GM12864 (cell line): ENCODE results near the gene CHKB.

Experiments
- DNase-seq: peaks from one replicate; pipeline ENCODE4 v3.0.0-alpha.2; 2011; ENCODE audit warnings: low read depth
- H3K4me3 ChIP-seq: 2 replicates; pipeline ENCODE4 v1.5.1; 2011; ENCODE audit warnings: mild to moderate bottlenecking, low read depth, low read length, control low read depth
- TF ChIP-seq, protein P1 (sequence below): IDR thresholded peaks from 2 replicates; pipeline ENCODE4 v1.5.1; 2011; ENCODE audit warnings: low read depth, mild to moderate bottlenecking, moderate library complexity, low read length, control low read depth, inconsistent platforms; ENCODE audit errors: missing control alignments

Gene CHKB

DNA sequence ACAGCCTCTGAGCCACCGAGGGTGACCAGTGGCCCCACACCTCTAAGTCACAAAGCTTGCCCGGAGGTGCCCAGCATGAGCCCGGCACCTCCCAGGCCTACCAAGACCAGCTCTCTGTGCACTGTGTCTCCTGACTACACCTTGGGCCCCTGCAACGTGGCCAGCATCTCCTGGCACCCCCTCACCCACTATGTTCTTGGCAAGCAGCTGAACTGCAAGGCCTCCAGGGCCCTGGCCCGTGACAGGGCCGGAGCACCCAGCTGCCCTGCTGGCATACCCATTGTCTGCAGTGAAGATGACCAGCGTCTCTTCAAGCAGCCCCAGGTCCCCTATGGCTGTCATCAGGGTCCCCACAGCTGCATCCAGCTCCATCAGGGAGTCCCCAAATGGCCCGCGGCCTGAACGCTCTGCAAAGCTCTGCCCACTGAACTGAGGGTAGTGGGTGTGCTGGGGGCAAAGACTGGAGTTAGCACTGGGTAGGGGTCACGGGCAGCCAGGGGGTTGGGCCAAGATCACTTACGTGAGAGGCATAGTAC is 43.7 kb upstream of the CHKB start:
- TF ChIP-seq, protein P1, sequence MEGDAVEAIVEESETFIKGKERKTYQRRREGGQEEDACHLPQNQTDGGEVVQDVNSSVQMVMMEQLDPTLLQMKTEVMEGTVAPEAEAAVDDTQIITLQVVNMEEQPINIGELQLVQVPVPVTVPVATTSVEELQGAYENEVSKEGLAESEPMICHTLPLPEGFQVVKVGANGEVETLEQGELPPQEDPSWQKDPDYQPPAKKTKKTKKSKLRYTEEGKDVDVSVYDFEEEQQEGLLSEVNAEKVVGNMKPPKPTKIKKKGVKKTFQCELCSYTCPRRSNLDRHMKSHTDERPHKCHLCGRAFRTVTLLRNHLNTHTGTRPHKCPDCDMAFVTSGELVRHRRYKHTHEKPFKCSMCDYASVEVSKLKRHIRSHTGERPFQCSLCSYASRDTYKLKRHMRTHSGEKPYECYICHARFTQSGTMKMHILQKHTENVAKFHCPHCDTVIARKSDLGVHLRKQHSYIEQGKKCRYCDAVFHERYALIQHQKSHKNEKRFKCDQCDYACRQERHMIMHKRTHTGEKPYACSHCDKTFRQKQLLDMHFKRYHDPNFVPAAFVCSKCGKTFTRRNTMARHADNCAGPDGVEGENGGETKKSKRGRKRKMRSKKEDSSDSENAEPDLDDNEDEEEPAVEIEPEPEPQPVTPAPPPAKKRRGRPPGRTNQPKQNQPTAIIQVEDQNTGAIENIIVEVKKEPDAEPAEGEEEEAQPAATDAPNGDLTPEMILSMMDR: no peak
- no peak for DNase-seq
- H3K4me3 ChIP-seq: no peak overlapping the region

DNA sequence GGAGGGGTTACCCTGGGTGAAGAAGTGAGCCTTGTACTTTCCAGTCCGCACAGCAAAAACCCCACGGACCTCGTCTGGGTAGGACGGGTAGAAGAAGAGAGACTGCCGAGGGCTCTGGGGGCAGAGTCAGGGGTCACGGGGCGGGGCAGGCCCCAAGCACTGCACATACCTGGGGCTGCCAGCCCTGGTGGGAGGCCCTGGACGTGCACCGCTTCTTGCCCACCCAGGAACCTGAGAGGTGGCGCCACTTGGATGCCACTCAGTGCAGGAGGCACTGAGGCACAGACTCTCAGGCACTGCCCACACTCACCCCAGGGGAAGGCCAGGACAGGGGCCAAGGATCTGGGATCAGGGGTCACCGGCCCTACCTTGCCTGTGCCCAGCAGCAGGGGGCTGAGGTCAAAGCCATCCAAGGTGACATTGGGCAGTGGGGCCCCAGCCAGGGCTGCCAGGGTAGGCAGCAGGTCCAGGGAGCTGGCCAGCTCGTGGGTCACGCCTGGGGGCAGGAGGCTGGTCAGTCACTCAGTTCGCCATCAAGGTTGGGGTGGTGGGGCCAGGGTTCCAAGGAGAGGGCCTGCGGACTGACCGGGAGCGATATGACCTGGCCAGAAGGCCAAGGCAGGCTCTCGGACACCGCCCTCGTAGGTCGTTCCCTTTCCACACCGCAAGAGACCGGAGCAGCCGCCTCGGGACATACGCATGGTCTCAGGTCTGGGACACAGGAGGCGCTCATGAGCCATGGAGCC is 43.1 kb upstream of the CHKB start:
- TF ChIP-seq, protein P1: peak; percentile 14
- DNase-seq: no peak
- H3K4me3 ChIP-seq: no peak overlapping the region

DNA sequence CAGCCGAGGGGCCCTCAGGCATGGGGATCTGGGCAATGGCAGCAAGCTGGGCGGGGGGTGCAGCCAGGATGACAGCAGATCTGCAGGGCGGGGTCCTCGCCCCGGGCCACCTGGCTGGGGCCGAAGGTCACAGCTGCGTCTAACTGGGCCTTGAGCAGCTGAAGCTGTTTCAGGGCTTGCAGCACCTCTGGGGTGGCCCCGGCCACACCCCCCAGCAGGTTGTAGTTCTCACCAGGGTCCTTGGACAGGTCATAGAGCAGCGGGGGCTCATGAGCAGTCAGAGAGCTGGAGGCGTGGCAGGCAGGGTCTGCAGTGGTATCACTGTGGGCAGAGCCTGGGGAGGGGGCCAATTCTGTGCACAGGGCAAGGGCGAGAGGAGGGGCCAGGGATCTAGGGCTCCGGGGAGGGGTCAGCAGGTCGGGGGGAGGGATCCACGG is 42.5 kb upstream of the CHKB start:
- no peak for DNase-seq
- no peak overlapping the region for H3K4me3 ChIP-seq
- TF ChIP-seq, protein P1: no peak

DNA sequence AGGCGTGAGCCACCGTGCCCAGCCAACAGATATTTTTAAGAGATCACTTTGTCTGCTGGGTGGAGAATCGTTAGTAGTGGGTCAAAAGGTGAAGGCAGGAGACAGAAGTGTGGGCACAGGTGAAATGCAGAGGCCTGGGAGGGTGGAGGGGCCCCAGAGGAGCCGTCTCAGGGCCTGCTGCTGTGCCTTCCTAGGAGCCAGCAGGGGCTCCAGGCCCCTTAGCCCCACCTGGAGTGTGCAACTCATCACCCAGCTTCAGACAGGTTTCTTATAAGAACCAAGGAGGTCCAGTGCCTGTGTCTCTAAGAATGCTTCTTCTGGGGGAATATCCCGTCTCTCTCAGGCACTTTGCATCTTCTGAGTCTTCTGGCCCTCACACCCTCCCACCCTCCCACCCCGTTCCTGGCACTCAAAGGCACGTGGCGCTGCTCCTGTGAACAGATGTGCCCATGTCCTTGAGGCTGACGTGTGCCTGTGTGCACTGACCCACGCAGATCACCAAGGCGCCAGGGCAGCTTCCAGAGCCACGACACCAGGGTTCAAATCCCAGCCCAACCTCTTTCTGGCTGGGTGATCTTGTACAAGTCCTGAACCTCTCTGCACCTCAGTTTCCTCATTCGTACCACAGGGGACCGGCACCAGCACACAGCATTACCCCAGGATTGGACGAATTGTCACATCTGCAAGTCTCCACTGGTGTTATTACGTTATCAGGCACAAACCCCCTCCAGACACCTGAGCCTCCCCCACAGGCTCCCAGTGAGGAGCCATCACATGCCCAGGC is 41.9 kb upstream of the CHKB start:
- TF ChIP-seq, protein P1: no peak
- no peak for DNase-seq
- H3K4me3 ChIP-seq: no peak overlapping the region

DNA sequence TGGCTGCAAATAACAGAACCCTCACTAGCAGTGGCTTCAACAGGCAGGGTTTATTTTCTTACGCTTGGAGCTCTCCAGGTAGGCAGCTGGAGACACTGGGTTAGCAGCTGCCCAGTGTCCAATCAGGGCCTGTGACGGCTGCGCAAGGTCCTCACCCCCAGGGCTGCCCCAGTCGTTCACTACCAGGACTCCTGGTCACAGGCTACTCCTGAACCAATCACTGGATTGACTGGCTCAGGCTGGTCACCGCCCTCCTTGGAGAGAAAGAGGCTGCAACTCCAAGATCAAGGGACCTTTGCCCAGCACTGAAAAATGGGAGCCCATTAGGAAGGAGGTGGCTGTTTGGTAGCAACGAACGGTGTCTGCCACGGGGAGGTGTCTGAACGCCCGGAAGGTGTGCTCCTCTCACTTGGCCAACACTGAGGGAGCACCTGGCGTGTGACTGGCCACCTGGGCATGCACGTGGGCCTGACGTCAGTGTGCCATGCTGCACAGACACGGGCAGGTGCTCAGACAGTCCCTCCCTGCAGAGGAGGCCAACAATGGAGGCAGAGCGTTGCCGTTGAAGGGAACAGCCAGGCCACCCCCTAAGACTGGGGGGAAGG is 40.2 kb upstream of the CHKB start:
- DNase-seq: no peak
- TF ChIP-seq, protein P1: no peak
- no peak overlapping the region for H3K4me3 ChIP-seq

DNA sequence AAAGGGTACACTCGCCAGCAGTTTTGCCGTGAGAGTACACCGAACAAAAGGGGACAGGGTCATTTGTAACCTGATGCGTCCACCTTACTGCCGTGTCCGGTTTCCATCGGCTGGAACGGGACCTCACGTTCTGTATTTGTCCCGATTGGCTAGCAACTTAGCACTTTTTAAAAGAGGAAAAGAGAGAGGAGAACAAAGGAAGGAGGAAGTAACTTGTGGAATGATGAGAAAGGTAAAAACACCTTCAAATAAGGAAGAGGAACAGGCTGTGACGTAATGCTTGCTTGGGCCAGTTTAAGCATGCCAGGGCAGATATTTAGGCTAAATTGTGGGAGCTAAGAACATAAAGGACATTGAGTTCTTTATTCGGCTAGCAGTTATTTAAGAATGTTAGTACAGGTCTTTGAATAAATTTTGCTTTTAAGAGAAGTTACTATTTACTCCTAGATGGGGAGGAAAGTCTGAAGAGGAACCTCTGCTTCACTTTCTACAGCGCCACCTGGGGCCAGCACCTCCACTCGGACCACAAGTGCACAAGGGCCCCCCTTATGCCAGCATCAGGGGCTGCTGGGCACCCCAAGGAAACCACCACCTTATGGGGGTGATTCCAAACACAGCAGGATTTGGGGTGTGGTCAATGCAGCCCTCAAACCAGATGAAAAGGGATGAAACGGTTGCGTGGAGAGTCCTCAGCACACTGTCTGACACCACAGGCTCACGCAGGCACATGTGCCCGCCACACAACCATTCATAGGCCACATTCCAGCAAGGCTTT is 39.5 kb upstream of the CHKB start:
- no peak for DNase-seq
- H3K4me3 ChIP-seq: peak overlapping the region; percentile 60
- TF ChIP-seq, protein P1: peak; percentile 54
